ENCODE results near the gene RIN3. TPM values are rescaled to one million over a fixed set of nuclear protein-coding genes. Genes with fewer than 3 reads are reported as not detected.

Gene RIN3
- total and polyA plus RNA-seq, 2 donors, result 6.2 to 20.6 TPM

DNA sequence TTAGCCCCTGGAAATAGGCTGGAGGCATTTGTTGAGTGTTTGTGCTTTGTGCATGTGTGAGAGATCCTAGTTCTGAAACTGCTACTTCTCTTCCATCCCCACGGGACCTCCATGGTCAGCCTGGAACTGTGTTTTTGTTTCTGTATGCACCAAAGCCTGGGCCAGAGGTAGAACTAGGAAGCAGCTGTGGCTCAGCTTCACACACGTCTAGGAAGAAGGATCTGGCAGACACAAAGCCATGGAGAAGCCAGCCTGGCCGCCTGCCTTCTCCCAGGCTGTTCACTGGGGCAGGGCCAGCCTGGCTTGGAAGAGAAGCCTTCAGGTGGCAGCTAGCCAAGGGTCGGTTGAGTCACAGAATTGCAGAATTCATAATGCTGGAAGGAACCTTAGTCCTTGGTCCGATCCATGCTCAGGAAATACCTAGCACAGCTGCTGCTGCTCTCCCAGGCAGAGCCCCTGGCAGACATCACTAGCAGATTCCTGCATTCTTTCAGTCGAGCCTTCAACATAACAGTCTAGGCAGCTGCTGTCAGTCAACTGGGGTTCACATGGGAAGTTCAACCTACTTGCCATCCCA is 27.0 kb downstream of the RIN3 start:
- Histone ChIP-seq H3K4me1 (ENCODE audit: control insufficient read depth in 2 of 2, insufficient read depth in 2 of 2, low read length in 2 of 2) (peaks cover 47 to 72% of the 10 kb centered on the region in 2 donors), H3K4me3 (ENCODE audit: low read length in 2 of 2) (peak overlapping the region in 1 of 2 donors; percentile 15), H3K9me3 (ENCODE audit: control insufficient read depth in 2 of 2, insufficient read depth in 1 of 2, low read length in 1 of 2) (peaks cover 0 to 9% of the 10 kb centered on the region in 2 donors), H3K27ac (ENCODE audit: low read depth in 1 of 2, low read length in 1 of 2) (peak overlapping the region; percentile 94 to 97), H3K27me3 (ENCODE audit: control insufficient read depth in 2 of 2, insufficient read depth in 1 of 2, low read length in 1 of 2) (no peaks in the 10 kb centered on the region), H3K36me3 (ENCODE audit: control insufficient read depth in 2 of 2, insufficient read depth in 2 of 2, low read length in 1 of 2) (peaks cover 0 to 3% of the 10 kb centered on the region in 2 donors)
- 44% methylated on average over 6 of the region's 6 CpGs for WGBS
- peak in 3 of 9 donors; percentile 63 to 79 (median 65) for DNase-seq (ENCODE audit: low read depth in 6 of 9, low spot score in 9 of 9)

DNA sequence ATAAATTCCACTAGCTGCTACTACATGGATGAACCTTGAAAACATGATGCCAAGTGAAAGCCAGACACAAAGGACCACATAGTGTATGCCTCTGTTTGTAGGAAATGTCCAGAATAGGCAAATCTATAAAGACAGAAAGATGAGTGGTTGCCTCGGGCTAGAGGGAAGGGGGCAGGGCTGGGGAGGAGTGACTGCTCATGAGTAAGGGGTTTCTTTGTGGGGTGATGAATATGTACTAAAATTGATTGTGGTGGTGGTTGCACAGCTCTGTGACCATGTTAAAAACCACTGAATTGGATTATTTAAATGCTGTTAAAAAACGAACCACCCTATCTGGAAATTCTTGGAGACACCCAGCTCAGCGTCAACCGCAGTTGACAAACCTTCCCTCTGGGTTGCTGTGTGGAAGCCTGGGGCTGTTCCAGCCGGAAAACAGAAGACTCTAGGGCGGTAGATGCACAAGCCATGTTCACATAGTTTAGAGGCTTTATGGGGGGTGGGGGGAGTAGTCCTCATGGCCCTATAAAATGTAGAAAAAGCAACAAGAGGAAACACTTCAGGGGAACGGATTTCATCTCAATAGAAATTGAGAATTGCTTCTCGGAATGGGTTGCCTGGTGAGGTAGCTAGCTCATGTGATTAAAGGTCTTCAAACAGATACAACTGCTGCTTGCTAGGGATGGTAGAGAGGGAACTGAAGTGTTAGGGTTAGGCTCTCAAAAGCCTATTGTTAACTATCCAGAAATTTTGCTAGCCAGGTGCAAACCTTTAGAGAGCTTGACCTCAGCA is 29.4 kb downstream of the RIN3 start:
- Histone ChIP-seq H3K4me3 (ENCODE audit: low read length in 2 of 2) (no peak overlapping the region), H3K4me1 (ENCODE audit: control insufficient read depth in 2 of 2, insufficient read depth in 2 of 2, low read length in 2 of 2) (peaks cover 32 to 52% of the 10 kb centered on the region in 2 donors), H3K27ac (ENCODE audit: low read depth in 1 of 2, low read length in 1 of 2) (no peak overlapping the region), H3K36me3 (ENCODE audit: control insufficient read depth in 2 of 2, insufficient read depth in 2 of 2, low read length in 1 of 2) (peaks cover 0 to 6% of the 10 kb centered on the region in 2 donors), H3K27me3 (ENCODE audit: control insufficient read depth in 2 of 2, insufficient read depth in 1 of 2, low read length in 1 of 2) (no peaks in the 10 kb centered on the region), H3K9me3 (ENCODE audit: control insufficient read depth in 2 of 2, insufficient read depth in 1 of 2, low read length in 1 of 2) (peaks cover 0 to 9% of the 10 kb centered on the region in 2 donors)
- 74% methylated on average over 8 of the region's 8 CpGs for WGBS
- no peak for DNase-seq (ENCODE audit: low read depth in 6 of 9, low spot score in 9 of 9)

DNA sequence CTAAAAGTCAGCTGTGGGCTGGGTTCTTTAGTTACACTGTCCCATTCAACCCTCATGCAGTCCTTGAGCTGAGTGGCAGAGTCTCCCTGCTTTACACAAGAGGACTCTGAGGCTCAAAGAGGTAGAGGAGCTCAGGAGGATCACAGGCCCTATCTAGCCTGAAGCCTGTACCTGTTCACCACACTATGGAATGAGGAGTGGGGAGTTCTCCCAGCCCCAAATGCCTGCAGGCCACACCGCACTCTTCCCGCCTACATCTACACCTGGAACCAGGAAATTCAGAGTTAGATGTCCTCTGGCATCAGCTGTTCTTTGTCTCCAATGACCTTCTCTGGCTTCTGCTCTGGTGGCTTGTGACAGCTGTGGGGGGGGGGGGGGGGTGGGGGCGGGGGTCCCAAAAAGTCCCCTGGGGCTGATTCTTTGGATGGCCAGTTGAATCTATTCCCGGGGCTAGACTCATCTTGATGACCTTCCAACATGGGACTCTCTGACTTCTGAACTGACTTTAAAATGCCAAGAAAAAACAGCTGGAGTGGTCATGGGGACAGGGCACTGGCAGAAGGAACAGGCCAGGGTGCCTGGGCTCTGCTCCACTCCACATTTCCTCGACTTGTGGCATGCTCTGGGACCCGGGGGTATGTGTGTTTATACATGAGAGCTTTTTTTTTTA is 30.6 kb downstream of the RIN3 start:
- H3K9me3 ChIP-seq (ENCODE audit: control insufficient read depth in 2 of 2, insufficient read depth in 1 of 2, low read length in 1 of 2), result peaks cover 0 to 9% of the 10 kb centered on the region in 2 donors
- H3K27me3 ChIP-seq (ENCODE audit: control insufficient read depth in 2 of 2, insufficient read depth in 1 of 2, low read length in 1 of 2), result no peaks in the 10 kb centered on the region
- WGBS, result 92% methylated on average over 6 of the region's 6 CpGs
- H3K36me3 ChIP-seq (ENCODE audit: control insufficient read depth in 2 of 2, insufficient read depth in 2 of 2, low read length in 1 of 2), result peaks cover 0 to 6% of the 10 kb centered on the region in 2 donors
- no peak overlapping the region for H3K27ac ChIP-seq (ENCODE audit: low read depth in 1 of 2, low read length in 1 of 2)
- H3K4me1 ChIP-seq (ENCODE audit: control insufficient read depth in 2 of 2, insufficient read depth in 2 of 2, low read length in 2 of 2), result peaks cover 20 to 45% of the 10 kb centered on the region in 2 donors
- H3K4me3 ChIP-seq (ENCODE audit: low read length in 2 of 2), result no peak overlapping the region
- DNase-seq (ENCODE audit: low read depth in 6 of 9, low spot score in 9 of 9), result no peak

DNA sequence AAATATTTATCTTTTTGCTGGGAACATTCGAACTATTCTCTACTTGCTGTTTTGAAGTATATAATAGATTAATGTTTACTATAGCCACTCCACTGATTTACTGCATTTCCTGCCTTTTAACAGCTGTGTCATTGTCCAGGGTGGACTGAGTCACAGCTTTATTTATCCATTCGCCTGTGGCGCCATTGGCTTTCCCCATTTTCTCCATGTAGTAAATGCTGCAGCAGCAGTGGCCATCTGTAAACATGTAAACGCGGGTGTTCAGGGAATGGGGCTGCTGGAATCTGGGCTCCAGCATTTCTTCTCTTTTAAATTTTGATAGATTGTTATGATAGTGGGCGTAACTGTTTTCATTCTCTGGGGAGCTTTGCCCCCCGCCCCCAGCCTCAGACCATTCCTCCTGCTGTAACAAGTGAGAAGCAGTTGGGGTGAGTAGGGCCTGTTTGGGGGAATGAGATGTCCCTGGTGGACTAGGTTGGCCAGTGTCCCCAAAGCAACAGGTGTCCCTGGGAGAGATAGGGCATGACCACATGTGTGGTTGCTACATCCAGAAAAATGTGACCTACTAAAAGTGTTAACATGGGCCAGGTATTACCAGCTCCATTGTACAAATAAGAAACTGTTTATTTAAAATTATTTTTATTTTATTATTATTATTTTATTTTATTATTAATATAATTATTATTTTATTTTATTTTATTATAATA is 32.9 kb downstream of the RIN3 start:
- H3K27ac ChIP-seq (ENCODE audit: low read depth in 1 of 2, low read length in 1 of 2), result no peak overlapping the region

DNA sequence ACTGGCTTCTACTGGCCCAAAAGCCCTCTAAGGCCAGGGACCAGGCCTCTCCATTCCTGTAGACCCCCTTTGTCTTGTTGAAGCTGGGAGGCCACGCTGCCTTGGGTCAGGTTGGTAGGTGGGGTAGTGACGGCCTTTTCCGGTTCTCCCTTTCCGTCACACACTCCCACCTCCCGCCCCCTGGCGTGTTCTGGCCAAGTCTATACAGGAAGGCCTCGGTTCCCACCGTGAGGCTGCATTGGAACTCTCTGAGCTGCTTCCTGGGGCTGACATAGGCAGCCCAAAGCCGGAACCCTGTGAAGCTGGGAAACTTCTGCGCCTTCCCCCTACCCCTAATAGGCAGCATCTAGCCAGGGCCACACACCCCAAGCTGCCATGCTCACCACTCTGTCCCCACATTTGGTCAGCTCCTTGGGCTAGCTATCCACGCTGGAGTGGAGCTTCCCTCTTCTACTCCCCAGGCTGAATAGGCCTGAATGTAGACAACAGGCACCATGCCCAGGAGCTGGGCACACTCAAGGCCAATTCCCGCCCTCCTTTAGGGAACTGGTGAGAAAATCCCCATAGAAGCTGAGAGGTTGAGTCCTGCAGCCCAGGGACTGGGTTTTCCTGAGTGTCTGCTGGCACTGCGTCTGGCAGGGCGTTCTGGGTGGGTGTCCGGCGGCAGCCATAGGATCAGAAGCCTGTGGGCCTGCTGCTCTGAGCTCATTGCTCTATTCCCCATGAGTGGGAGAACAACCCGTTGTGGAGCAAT is 35.7 kb downstream of the RIN3 start:
- DNase-seq (ENCODE audit: low read depth in 6 of 9, low spot score in 9 of 9), result no peak
- peak overlapping the region; percentile 0 to 55 for H3K27ac ChIP-seq (ENCODE audit: low read depth in 1 of 2, low read length in 1 of 2)
- H3K9me3 ChIP-seq (ENCODE audit: control insufficient read depth in 2 of 2, insufficient read depth in 1 of 2, low read length in 1 of 2), result peaks cover 0 to 2% of the 10 kb centered on the region in 2 donors

More for the DNA sequence above, 32.9 kb downstream of the RIN3 start:
- no peaks in the 10 kb centered on the region for H3K27me3 ChIP-seq (ENCODE audit: control insufficient read depth in 2 of 2, insufficient read depth in 1 of 2, low read length in 1 of 2)
- H3K4me3 ChIP-seq (ENCODE audit: low read length in 2 of 2), result no peak overlapping the region
- H3K4me1 ChIP-seq (ENCODE audit: control insufficient read depth in 2 of 2, insufficient read depth in 2 of 2, low read length in 2 of 2), result peaks cover 9 to 42% of the 10 kb centered on the region in 2 donors
- no peaks in the 10 kb centered on the region for H3K9me3 ChIP-seq (ENCODE audit: control insufficient read depth in 2 of 2, insufficient read depth in 1 of 2, low read length in 1 of 2)
- DNase-seq (ENCODE audit: low read depth in 6 of 9, low spot score in 9 of 9), result no peak
- peaks cover 0 to 4% of the 10 kb centered on the region in 2 donors for H3K36me3 ChIP-seq (ENCODE audit: control insufficient read depth in 2 of 2, insufficient read depth in 2 of 2, low read length in 1 of 2)
- 98% methylated on average over 7 of the region's 7 CpGs for WGBS

DNA sequence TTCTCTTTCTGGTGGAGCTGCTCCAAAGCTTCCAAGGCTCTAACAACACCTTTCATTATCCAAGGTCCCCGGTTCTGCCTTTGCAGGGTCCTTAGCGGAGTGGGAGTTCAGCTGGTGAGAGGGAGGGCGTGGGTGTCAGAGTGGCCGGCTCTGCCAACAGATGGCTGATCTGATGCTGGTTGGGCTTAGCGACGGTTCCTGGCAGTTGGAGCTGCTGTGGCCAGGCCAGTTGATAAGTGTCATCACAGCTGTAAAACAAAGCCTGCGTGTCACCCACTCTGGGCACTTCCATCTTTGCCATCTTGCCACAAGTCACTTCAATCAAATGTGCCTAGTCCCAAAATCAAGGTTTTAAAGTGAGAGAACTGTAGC is 36.3 kb downstream of the RIN3 start:
- Histone ChIP-seq H3K9me3 (ENCODE audit: control insufficient read depth in 2 of 2, insufficient read depth in 1 of 2, low read length in 1 of 2) (peaks cover 0 to 2% of the 10 kb centered on the region in 2 donors), H3K4me3 (ENCODE audit: low read length in 2 of 2) (no peak overlapping the region), H3K27me3 (ENCODE audit: control insufficient read depth in 2 of 2, insufficient read depth in 1 of 2, low read length in 1 of 2) (no peaks in the 10 kb centered on the region), H3K27ac (ENCODE audit: low read depth in 1 of 2, low read length in 1 of 2) (peak overlapping the region; percentile 43 to 55), H3K36me3 (ENCODE audit: control insufficient read depth in 2 of 2, insufficient read depth in 2 of 2, low read length in 1 of 2) (peaks cover 3 to 10% of the 10 kb centered on the region in 2 donors), H3K4me1 (ENCODE audit: control insufficient read depth in 2 of 2, insufficient read depth in 2 of 2, low read length in 2 of 2) (peaks cover 34 to 56% of the 10 kb centered on the region in 2 donors)
- no peak for DNase-seq (ENCODE audit: low read depth in 6 of 9, low spot score in 9 of 9)
- WGBS, result 42% methylated on average over 7 of the region's 7 CpGs

More for the DNA sequence above, 35.7 kb downstream of the RIN3 start:
- H3K4me3 ChIP-seq (ENCODE audit: low read length in 2 of 2), result no peak overlapping the region
- no peaks in the 10 kb centered on the region for H3K27me3 ChIP-seq (ENCODE audit: control insufficient read depth in 2 of 2, insufficient read depth in 1 of 2, low read length in 1 of 2)
- 94% methylated on average over 17 of the region's 17 CpGs for WGBS
- H3K4me1 ChIP-seq (ENCODE audit: control insufficient read depth in 2 of 2, insufficient read depth in 2 of 2, low read length in 2 of 2), result peaks cover 33 to 53% of the 10 kb centered on the region in 2 donors
- peaks cover 3 to 10% of the 10 kb centered on the region in 2 donors for H3K36me3 ChIP-seq (ENCODE audit: control insufficient read depth in 2 of 2, insufficient read depth in 2 of 2, low read length in 1 of 2)

DNA sequence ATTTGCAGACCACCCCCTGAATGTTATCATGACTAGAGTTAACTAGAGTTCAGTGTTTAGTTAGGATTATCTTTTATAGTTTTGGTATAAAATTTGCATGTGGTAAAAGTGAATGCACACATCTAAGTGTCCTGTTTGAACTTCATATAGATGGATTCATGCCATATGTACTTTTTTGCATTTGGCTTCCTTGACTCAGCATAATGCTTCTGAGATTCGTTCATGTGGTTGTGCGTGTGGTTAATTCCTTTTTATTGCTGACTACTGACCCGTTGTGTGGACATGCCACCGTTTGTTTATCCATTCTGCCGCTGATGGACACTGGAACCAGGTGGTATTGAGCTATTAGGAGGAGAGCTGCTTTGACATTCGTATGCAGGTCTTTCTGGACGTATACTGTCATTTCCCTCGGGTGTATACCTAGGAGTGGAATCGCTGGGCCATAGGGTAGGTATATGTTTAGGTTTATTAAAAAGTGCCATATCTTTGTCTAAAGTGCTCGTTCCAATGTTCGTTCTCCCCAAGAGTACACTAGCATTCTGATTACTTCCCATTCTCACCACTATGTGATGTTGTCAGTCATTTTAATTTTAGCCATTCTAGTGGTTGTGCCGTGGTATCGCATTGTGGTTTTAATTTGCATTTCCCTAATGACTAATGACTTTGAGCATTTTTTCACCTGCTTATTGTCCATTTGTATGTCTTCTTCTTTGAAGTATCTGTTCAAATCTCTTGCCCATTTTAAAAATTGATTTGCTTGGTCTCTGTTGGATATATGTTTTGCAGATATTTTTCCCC is 37.7 kb downstream of the RIN3 start:
- Histone ChIP-seq H3K27ac (ENCODE audit: low read depth in 1 of 2, low read length in 1 of 2) (no peak overlapping the region), H3K4me3 (ENCODE audit: low read length in 2 of 2) (no peak overlapping the region), H3K9me3 (ENCODE audit: control insufficient read depth in 2 of 2, insufficient read depth in 1 of 2, low read length in 1 of 2) (peaks cover 0 to 2% of the 10 kb centered on the region in 2 donors), H3K4me1 (ENCODE audit: control insufficient read depth in 2 of 2, insufficient read depth in 2 of 2, low read length in 2 of 2) (peaks cover 47 to 70% of the 10 kb centered on the region in 2 donors), H3K27me3 (ENCODE audit: control insufficient read depth in 2 of 2, insufficient read depth in 1 of 2, low read length in 1 of 2) (no peaks in the 10 kb centered on the region), H3K36me3 (ENCODE audit: control insufficient read depth in 2 of 2, insufficient read depth in 2 of 2, low read length in 1 of 2) (peaks cover 3 to 13% of the 10 kb centered on the region in 2 donors)
- 58% methylated on average over 13 of the region's 13 CpGs for WGBS
- DNase-seq (ENCODE audit: low read depth in 6 of 9, low spot score in 9 of 9), result no peak

DNA sequence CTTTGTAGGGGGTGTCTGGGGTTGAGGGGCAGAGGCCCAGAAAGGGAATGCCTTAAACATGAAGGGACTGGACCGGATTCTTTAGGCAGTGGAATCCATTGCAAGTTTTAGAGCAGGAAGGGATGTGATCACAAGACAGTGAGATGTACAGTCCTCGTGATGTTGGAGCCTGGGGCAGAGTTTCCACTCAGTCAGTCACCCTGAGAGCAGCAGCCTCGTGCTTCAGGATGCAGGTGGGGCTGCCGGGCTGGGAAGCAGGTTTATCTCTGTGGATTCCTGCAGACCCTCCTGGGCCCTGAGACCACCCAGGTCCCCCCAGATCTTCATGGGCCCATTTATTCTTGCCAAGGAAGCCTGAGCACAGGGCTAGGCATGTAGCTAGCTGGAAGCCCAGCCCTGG is 38.5 kb downstream of the RIN3 start:
- H3K36me3 ChIP-seq (ENCODE audit: control insufficient read depth in 2 of 2, insufficient read depth in 2 of 2, low read length in 1 of 2), result peaks cover 6 to 15% of the 10 kb centered on the region in 2 donors
- no peak overlapping the region for H3K4me3 ChIP-seq (ENCODE audit: low read length in 2 of 2)
- no peaks in the 10 kb centered on the region for H3K27me3 ChIP-seq (ENCODE audit: control insufficient read depth in 2 of 2, insufficient read depth in 1 of 2, low read length in 1 of 2)
- peaks cover 0 to 2% of the 10 kb centered on the region in 2 donors for H3K9me3 ChIP-seq (ENCODE audit: control insufficient read depth in 2 of 2, insufficient read depth in 1 of 2, low read length in 1 of 2)
- no peak overlapping the region for H3K27ac ChIP-seq (ENCODE audit: low read depth in 1 of 2, low read length in 1 of 2)
- WGBS, result 44% methylated on average over 4 of the region's 4 CpGs
- peaks cover 47 to 73% of the 10 kb centered on the region in 2 donors for H3K4me1 ChIP-seq (ENCODE audit: control insufficient read depth in 2 of 2, insufficient read depth in 2 of 2, low read length in 2 of 2)
- no peak for DNase-seq (ENCODE audit: low read depth in 6 of 9, low spot score in 9 of 9)
